Osteoblast (primary cell): ENCODE measurements around the gene MPG. TPM values are rescaled to one million over a fixed set of nuclear protein-coding genes. Genes with fewer than 3 reads are reported as not detected.

Experiments used
- DNase-seq: peaks from one replicate; pipeline ENCODE4 v3.0.0; 2011; ENCODE audit warnings: low spot score, mixed read lengths; ENCODE audit not compliant: insufficient read length; ENCODE audit errors: missing footprints
- H2AFZ ChIP-seq: 2 replicates; pipeline ENCODE4 v1.6.0; 2011; ENCODE audit warnings: mild to moderate bottlenecking, low read length
- H3K27ac ChIP-seq: 2 replicates; pipeline ENCODE4 v1.5.1; 2011; ENCODE audit warnings: mild to moderate bottlenecking, low read depth, low read length, moderate library complexity
- H3K27me3 ChIP-seq: 2 replicates; pipeline ENCODE4 v1.6.0; 2012; ENCODE audit warnings: mild to moderate bottlenecking, control low read depth, inconsistent platforms, low read length, moderate library complexity; ENCODE audit not compliant: insufficient read depth
- H3K36me3 ChIP-seq: 2 replicates; pipeline ENCODE4 v1.5.1; 2011; ENCODE audit warnings: mild to moderate bottlenecking, low read length, control low read depth, moderate library complexity; ENCODE audit not compliant: insufficient read depth
- H3K4me1 ChIP-seq: 2 replicates; pipeline ENCODE4 v1.5.1; 2011; ENCODE audit warnings: mild to moderate bottlenecking, low read length, control low read depth, moderate library complexity; ENCODE audit not compliant: insufficient read depth
- H3K4me2 ChIP-seq: 2 replicates; pipeline ENCODE4 v1.6.0; 2011; ENCODE audit warnings: mild to moderate bottlenecking, low read length; ENCODE audit not compliant: insufficient read depth
- H3K4me3 ChIP-seq: fragments of 200-600 bp; sonication (generic); 3 replicates; pipeline ENCODE4 v1.5.1; 2012; ENCODE audit warnings: mild to moderate bottlenecking, low read length, inconsistent platforms; ENCODE audit not compliant: insufficient read depth
- H3K79me2 ChIP-seq: 2 replicates; pipeline ENCODE4 v1.6.0; 2012; ENCODE audit warnings: mild to moderate bottlenecking, low read length, control low read depth, inconsistent platforms; ENCODE audit not compliant: insufficient read depth
- H3K9me3 ChIP-seq: 2 replicates; pipeline ENCODE4 v1.5.1; 2011; ENCODE audit warnings: low read depth, low read length, control low read depth
- H4K20me1 ChIP-seq: 2 replicates; pipeline ENCODE4 v1.6.0; 2012; ENCODE audit warnings: mild to moderate bottlenecking, low read length, control low read depth; ENCODE audit not compliant: insufficient read depth
- CTCF ChIP-seq: IDR thresholded peaks from 2 replicates; pipeline ENCODE4 v1.5.1; 2011; ENCODE audit warnings: mild to moderate bottlenecking, low read depth, low read length, moderate library complexity; ENCODE audit errors: extremely low read depth
- total RNA-seq: library from RNA; depleted of rRNA; stranded (reverse); fragments of >200 nt; gene quantifications from 2 replicates; pipeline ENCODE4 v1.2.3, GENCODE V29; 2012

MPG gene
- total RNA-seq, 1 donor = 180 TPM

GRCh38 chr16:97822-98221 lies 19.8 kb downstream of the MPG start:
- Histone ChIP-seq H3K4me1 (peaks cover 13% of the 10 kb centered on the region), H3K79me2 (no peaks in the 10 kb centered on the region), H4K20me1 (peaks cover 42% of the 10 kb centered on the region), H3K9me3 (no peaks in the 10 kb centered on the region), H3K27ac (no peak overlapping the region), H3K4me2 (no peak overlapping the region), H3K27me3 (no peaks in the 10 kb centered on the region), H3K36me3 (peaks cover 21% of the 10 kb centered on the region), H2AFZ (no peak overlapping the region), H3K4me3 (no peak overlapping the region)
- DNase-seq = peak; percentile 89
- no peak for TF ChIP-seq CTCF

GRCh38 chr16:100989-101388 lies 23.0 kb downstream of the MPG start:
- H3K4me2 ChIP-seq = no peak overlapping the region
- DNase-seq = no peak
- no peaks in the 10 kb centered on the region for H3K79me2 ChIP-seq
- H3K27ac ChIP-seq = no peak overlapping the region
- H2AFZ ChIP-seq = no peak overlapping the region
- no peak for TF ChIP-seq CTCF
- H4K20me1 ChIP-seq = peaks cover 53% of the 10 kb centered on the region
- H3K9me3 ChIP-seq = no peaks in the 10 kb centered on the region
- H3K36me3 ChIP-seq = peaks cover 30% of the 10 kb centered on the region
- peaks cover 15% of the 10 kb centered on the region for H3K4me1 ChIP-seq
- no peak overlapping the region for H3K4me3 ChIP-seq
- no peaks in the 10 kb centered on the region for H3K27me3 ChIP-seq

GRCh38 chr16:101586-101985 lies 23.6 kb downstream of the MPG start:
- peak overlapping the region; percentile 28 for H3K27ac ChIP-seq
- H3K27me3 ChIP-seq = no peaks in the 10 kb centered on the region
- no peak overlapping the region for H3K4me3 ChIP-seq
- no peak overlapping the region for H2AFZ ChIP-seq
- H3K79me2 ChIP-seq = no peaks in the 10 kb centered on the region
- H3K9me3 ChIP-seq = no peaks in the 10 kb centered on the region
- no peak for TF ChIP-seq CTCF
- H3K4me2 ChIP-seq = no peak overlapping the region
- DNase-seq = peak; percentile 38
- H4K20me1 ChIP-seq = peaks cover 52% of the 10 kb centered on the region
- peaks cover 31% of the 10 kb centered on the region for H3K36me3 ChIP-seq
- peaks cover 15% of the 10 kb centered on the region for H3K4me1 ChIP-seq

GRCh38 chr16:102060-102855 lies 24.2 kb downstream of the MPG start:
- Histone ChIP-seq H3K27me3 (no peaks in the 10 kb centered on the region), H3K27ac (peak overlapping the region; percentile 28), H2AFZ (no peak overlapping the region), H3K4me3 (no peak overlapping the region), H3K4me1 (peaks cover 15% of the 10 kb centered on the region), H3K79me2 (no peaks in the 10 kb centered on the region), H4K20me1 (peaks cover 49% of the 10 kb centered on the region), H3K9me3 (no peaks in the 10 kb centered on the region), H3K4me2 (peak overlapping the region; percentile 28), H3K36me3 (peaks cover 34% of the 10 kb centered on the region)
- peak; percentile 84 for DNase-seq
- TF ChIP-seq CTCF = no peak
